OCI-LY7 (cell line): ENCODE results near the gene DDB1.

ENCODE experiments used
- CTCF ChIP-seq: fragments of 200-600 bp; sonication (generic); conservative IDR thresholded peaks from 2 replicates; pipeline ENCODE4 v1.5.1; 2014; ENCODE audit warnings: mild to moderate bottlenecking, antibody characterized with exemption, low read length, moderate library complexity, mixed read lengths
- EZH2phosphoT487 ChIP-seq: fragments of 200-600 bp; sonication (generic); IDR thresholded peaks from 2 replicates; pipeline ENCODE4 v1.6.1; 2018; ENCODE audit warnings: low read depth, borderline replicate concordance, mild to moderate bottlenecking, mixed run types, antibody characterized with exemption, low read length, moderate library complexity, mixed read lengths

GRCh38 chr11:61306221-61306620 is 26.7 kb downstream of the DDB1 start:
- TF ChIP-seq CTCF (no peak), EZH2phosphoT487 (no peak)
